Measurements from ENCODE around the gene PRCP.
A peak's percentile ranks its signal among the peaks of the same experiment; 100 is the strongest.

Gene PRCP

GRCh38 chr11:82906931-82907330 lies 6.7 kb upstream of the PRCP start:
- Histone ChIP-seq H3K79me2 (ENCODE audit: insufficient read depth, low read length) (peaks cover 98% of the 10 kb centered on the region), H3K4me3 (ENCODE audit: insufficient read depth, low read length, poor library complexity, severe bottlenecking) (no peak overlapping the region), H4K20me1 (ENCODE audit: low read depth, low read length) (0 out of 2 replicates have a peak, but pooled peaks cover 3% of the 10 kb centered on the region), H3F3A (ENCODE audit: insufficient read depth) (peaks cover 19% of the 10 kb centered on the region), H3K27me3 (ENCODE audit: low read length) (no peaks in the 10 kb centered on the region), H3K4me2 (ENCODE audit: low read depth, low read length, poor library complexity, severe bottlenecking) (peak overlapping the region; percentile 66), H3K9me3 (ENCODE audit: insufficient read depth, low read length) (no peaks in the 10 kb centered on the region), H3K9me2 (replicated peaks; ENCODE audit: insufficient read depth, low read length) (no peaks in the 10 kb centered on the region), H3K27ac (ENCODE audit: low read depth, low read length) (peak overlapping the region; percentile 7; the same call in 1 of the 2 replicates), H3K9ac (ENCODE audit: low read length) (peak overlapping the region; percentile 11; the same call in 1 of the 2 replicates), H2AFZ (ENCODE audit: low read depth, low read length, severe bottlenecking) (no peak overlapping the region), H3K36me3 (ENCODE audit: low read length) (peaks cover 13% of the 10 kb centered on the region)
- TF ChIP-seq EZH2phosphoT487 (conservative IDR thresholded peaks at IDR 0.05; ENCODE audit: low read length) (no peak), CTCF (IDR thresholded peaks at IDR 0.05; ENCODE audit: insufficient read depth, low read length, poor library complexity, severe bottlenecking) (no peak)

- H3K9me3 ChIP-seq (ENCODE audit: insufficient read depth, low read length) = no peaks in the 10 kb centered on the region
- no peak overlapping the region for H2AFZ ChIP-seq (ENCODE audit: low read depth, low read length, severe bottlenecking)
- H4K20me1 ChIP-seq (ENCODE audit: low read depth, low read length) = 0 out of 2 replicates have a peak, but pooled peaks cover 3% of the 10 kb centered on the region
- H3K79me2 ChIP-seq (ENCODE audit: insufficient read depth, low read length) = peaks cover 95% of the 10 kb centered on the region
- peak overlapping the region; percentile 11; the same call in 1 of the 2 replicates for H3K9ac ChIP-seq (ENCODE audit: low read length)
- no peaks in the 10 kb centered on the region for H3K9me2 ChIP-seq (replicated peaks; ENCODE audit: insufficient read depth, low read length)
- TF ChIP-seq EZH2phosphoT487 (conservative IDR thresholded peaks at IDR 0.05; ENCODE audit: low read length) (no peak), CTCF (IDR thresholded peaks at IDR 0.05; ENCODE audit: insufficient read depth, low read length, poor library complexity, severe bottlenecking) (peak; percentile 51)
- H3K4me3 ChIP-seq (ENCODE audit: insufficient read depth, low read length, poor library complexity, severe bottlenecking) = no peak overlapping the region
- H3K27ac ChIP-seq (ENCODE audit: low read depth, low read length) = peak overlapping the region; percentile 7
- H3K36me3 ChIP-seq (ENCODE audit: low read length) = peaks cover 6% of the 10 kb centered on the region
- H3F3A ChIP-seq (ENCODE audit: insufficient read depth) = peaks cover 19% of the 10 kb centered on the region
- no peaks in the 10 kb centered on the region for H3K27me3 ChIP-seq (ENCODE audit: low read length)
- H3K4me2 ChIP-seq (ENCODE audit: low read depth, low read length, poor library complexity, severe bottlenecking) = peak overlapping the region; percentile 66
Observed at GRCh38 chr11:82906236-82906635, 6.0 kb upstream of the PRCP start.

- Histone ChIP-seq H3K27me3 (ENCODE audit: low read length) (no peaks in the 10 kb centered on the region), H2AFZ (ENCODE audit: low read depth, low read length, severe bottlenecking) (no peak overlapping the region), H4K20me1 (ENCODE audit: low read depth, low read length) (0 out of 2 replicates have a peak, but pooled peaks cover 3% of the 10 kb centered on the region), H3K9me3 (ENCODE audit: insufficient read depth, low read length) (no peaks in the 10 kb centered on the region), H3K36me3 (ENCODE audit: low read length) (no peaks in the 10 kb centered on the region), H3K79me2 (ENCODE audit: insufficient read depth, low read length) (peaks cover 73% of the 10 kb centered on the region), H3F3A (ENCODE audit: insufficient read depth) (peaks cover 22% of the 10 kb centered on the region), H3K9ac (ENCODE audit: low read length) (peak overlapping the region; percentile 64; the same call in 1 of the 2 replicates), H3K4me2 (ENCODE audit: low read depth, low read length, poor library complexity, severe bottlenecking) (peak overlapping the region; percentile 91), H3K4me3 (ENCODE audit: insufficient read depth, low read length, poor library complexity, severe bottlenecking) (no peak overlapping the region), H3K9me2 (replicated peaks; ENCODE audit: insufficient read depth, low read length) (no peaks in the 10 kb centered on the region), H3K27ac (ENCODE audit: low read depth, low read length) (peak overlapping the region; percentile 25; the same call in 1 of the 2 replicates)
- TF ChIP-seq CTCF (IDR thresholded peaks at IDR 0.05; ENCODE audit: insufficient read depth, low read length, poor library complexity, severe bottlenecking) (no peak), EZH2phosphoT487 (conservative IDR thresholded peaks at IDR 0.05; ENCODE audit: low read length) (no peak)
Observed at GRCh38 chr11:82903843-82904586, 3.8 kb upstream of the PRCP start.
